Stomach (tissue), 9 donors: ENCODE measurements around the gene PTPRE. TPM values are rescaled to one million over a fixed set of nuclear protein-coding genes. Genes with fewer than 3 reads are reported as not detected.

Source experiments
- DNase-seq, 2 donors: peaks; one replicate each; pipeline versions ENCODE4 v3.0.0 to v3.0.0-alpha.2; 2013 to 2019
- H3K27ac ChIP-seq, 5 donors: fragments of 200-600 bp in 4 of 5; sonication (generic) in 4 of 5; one replicate each; pipeline ENCODE4 v1.5.1; 2013 to 2019; ENCODE audit warnings: mild to moderate bottlenecking in 1 of 5, moderate library complexity in 1 of 5
- H3K27me3 ChIP-seq, 3 donors: fragments of 200-600 bp; sonication (generic); one replicate each; pipeline ENCODE4 v1.5.1; 2017 to 2019; ENCODE audit warnings: mixed run types in 1 of 3
- H3K36me3 ChIP-seq, 4 donors: fragments of 200-600 bp; sonication (generic); 1 replicate in 3 of 4; 2 replicates in 1 of 4; pipeline ENCODE4 v1.5.1; 2016 to 2019
- H3K4me1 ChIP-seq, 4 donors: fragments of 200-600 bp; sonication (generic); one replicate each; pipeline ENCODE4 v1.5.1; 2016 to 2019
- H3K4me3 ChIP-seq, 4 donors: fragments of 200-600 bp; sonication (generic) in 3 of 4; one replicate each; pipeline ENCODE4 v1.5.1; 2016 to 2019; ENCODE audit warnings: mild to moderate bottlenecking in 1 of 4
- H3K9me3 ChIP-seq, 4 donors: fragments of 200-600 bp; sonication (generic); one replicate each; pipeline ENCODE4 v1.5.1; 2016 to 2019
- EP300 ChIP-seq: sonication (generic); formaldehyde crosslinking; IDR thresholded peaks from one replicate; pipeline ENCODE4 v1.6.1; 2017; ENCODE audit warnings: antibody characterized with exemption
- POLR2A ChIP-seq, 4 donors: fragments of 450-650 bp; IDR thresholded peaks; one replicate each; pipeline ENCODE4 v1.6.1; 2016; ENCODE audit warnings: antibody characterized with exemption in 4 of 4, control low read depth in 2 of 4, mild to moderate bottlenecking in 1 of 4, moderate library complexity in 1 of 4
- POLR2AphosphoS5 ChIP-seq, 3 donors: sonication (generic); formaldehyde crosslinking; IDR thresholded peaks; one replicate each; pipeline ENCODE4 v1.6.1; 2016; ENCODE audit warnings: antibody characterized with exemption in 3 of 3
- WGBS, 5 donors: extraction: QIAGEN DNeasy Blood & Tissue Kit in 3 of 5; methylation state at CpG; one replicate each; pipeline versions ENCODE4 v1.1.5 to v1.1.7; 2013 to 2018; 5-methylcytosine and 5-hydroxymethylcytosine counted together
- intact Hi-C: fragments of 100-400 bp; cut with DNase I; formaldehyde crosslinking; loops from one replicate; pipeline ENCODE4 v1.15.1; 2023; ENCODE audit warnings: low total_unique reads
- polyA plus RNA-seq, 3 donors: library from polyadenylated mRNA; stranded (reverse); fragments of 200-250 nt; gene quantifications; one replicate each; pipeline ENCODE4 v1.2.3, GENCODE V29; 2013
- total RNA-seq, 5 donors: library from RNA; depleted of rRNA; stranded (reverse); fragments of >200 nt; gene quantifications; one replicate each; pipeline versions ENCODE4 v1.1.0 to v1.2.3, GENCODE V29; 2014 to 2016
- TF ChIP-seq, protein P1 (sequence below), 7 experiments: fragments of 450-650 bp in 4 of 7; fragments of 200-600 bp in 3 of 7; sonication (generic) in 3 of 7; IDR thresholded peaks; one replicate each; pipeline ENCODE4 v1.5.1; 2016 to 2019; ENCODE audit warnings: antibody characterized with exemption in 7 of 7, control low read depth in 2 of 7, mild to moderate bottlenecking in 1 of 7
- donor health status: healthy with polysubstance abuse.
- donor health status: Bipolar disorder and iron deficiency.
- donor health status: healthy.

Gene PTPRE
- total and polyA plus RNA-seq, 8 donors: 4.0 to 26.4 (median 8.9) TPM

DNA sequence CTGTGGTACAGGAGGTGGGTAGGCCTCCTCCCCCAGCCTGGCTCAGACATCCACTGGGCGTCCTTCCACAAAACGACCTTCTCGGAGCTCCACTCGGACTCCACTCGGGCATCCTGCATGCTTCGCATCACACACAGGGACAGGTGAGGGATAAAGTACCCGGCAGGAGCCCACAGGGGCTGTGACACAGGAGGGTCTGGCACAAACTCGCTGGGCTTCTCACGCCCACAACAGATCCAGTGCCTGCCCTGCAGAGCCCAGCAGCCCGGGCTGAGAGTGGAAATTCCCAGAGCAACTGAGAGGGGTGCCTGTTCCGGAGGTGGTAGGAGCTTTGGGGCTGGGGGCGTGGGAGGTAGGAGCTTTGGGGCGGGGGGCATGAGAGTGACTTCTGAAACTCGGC is 110.9 kb downstream of the PTPRE start:
- no peak for DNase-seq
- Histone ChIP-seq H3K36me3 (no peaks in the 10 kb centered on the region), H3K27me3 (peaks cover 0 to 8% (median 0%) of the 10 kb centered on the region in 3 donors), H3K27ac (no peak overlapping the region), H3K4me3 (no peak overlapping the region), H3K9me3 (no peaks in the 10 kb centered on the region), H3K4me1 (no peaks in the 10 kb centered on the region)
- intact Hi-C loops: loop anchor here (5.0 kb wide), 1 partner anchor 54 kb away; no protein-coding TSS in a partner anchor
- WGBS, 5 donors: 69 to 80% (median 76%) methylated on average over 13 to 14 of the region's 14 CpGs
- TF ChIP-seq, protein P1, sequence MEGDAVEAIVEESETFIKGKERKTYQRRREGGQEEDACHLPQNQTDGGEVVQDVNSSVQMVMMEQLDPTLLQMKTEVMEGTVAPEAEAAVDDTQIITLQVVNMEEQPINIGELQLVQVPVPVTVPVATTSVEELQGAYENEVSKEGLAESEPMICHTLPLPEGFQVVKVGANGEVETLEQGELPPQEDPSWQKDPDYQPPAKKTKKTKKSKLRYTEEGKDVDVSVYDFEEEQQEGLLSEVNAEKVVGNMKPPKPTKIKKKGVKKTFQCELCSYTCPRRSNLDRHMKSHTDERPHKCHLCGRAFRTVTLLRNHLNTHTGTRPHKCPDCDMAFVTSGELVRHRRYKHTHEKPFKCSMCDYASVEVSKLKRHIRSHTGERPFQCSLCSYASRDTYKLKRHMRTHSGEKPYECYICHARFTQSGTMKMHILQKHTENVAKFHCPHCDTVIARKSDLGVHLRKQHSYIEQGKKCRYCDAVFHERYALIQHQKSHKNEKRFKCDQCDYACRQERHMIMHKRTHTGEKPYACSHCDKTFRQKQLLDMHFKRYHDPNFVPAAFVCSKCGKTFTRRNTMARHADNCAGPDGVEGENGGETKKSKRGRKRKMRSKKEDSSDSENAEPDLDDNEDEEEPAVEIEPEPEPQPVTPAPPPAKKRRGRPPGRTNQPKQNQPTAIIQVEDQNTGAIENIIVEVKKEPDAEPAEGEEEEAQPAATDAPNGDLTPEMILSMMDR (IDR thresholded peaks at IDR 0.05): no peak
- TF ChIP-seq POLR2A (IDR thresholded peaks at IDR 0.05): no peak
- TF ChIP-seq POLR2AphosphoS5 (IDR thresholded peaks at IDR 0.05): no peak
- TF ChIP-seq EP300: no peak

DNA sequence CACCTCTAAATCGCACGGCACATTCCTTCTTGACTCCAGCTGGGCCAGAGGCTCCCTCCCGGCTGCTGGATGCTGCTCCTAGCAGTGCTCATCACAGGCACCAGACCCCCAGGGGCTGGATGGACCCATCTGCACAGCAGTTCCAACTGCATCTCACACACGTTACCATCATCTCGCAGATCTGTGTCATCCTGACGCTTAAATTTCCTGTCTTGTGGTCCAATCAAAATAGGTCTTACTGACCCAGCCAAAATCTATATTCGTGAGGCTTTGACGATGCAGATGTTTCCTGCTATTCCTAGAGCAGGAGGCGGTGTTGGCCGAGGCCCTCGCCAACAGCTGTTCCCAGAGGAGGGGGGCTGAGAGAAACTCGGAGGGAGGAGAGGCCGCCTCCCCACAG is 111.3 kb downstream of the PTPRE start:
- H3K27ac ChIP-seq: no peak overlapping the region
- no peaks in the 10 kb centered on the region for H3K4me1 ChIP-seq
- TF ChIP-seq, protein P1 (IDR thresholded peaks at IDR 0.05): no peak
- TF ChIP-seq POLR2AphosphoS5 (IDR thresholded peaks at IDR 0.05) (no peak), POLR2A (IDR thresholded peaks at IDR 0.05) (no peak)
- no peaks in the 10 kb centered on the region for H3K36me3 ChIP-seq
- H3K9me3 ChIP-seq: no peaks in the 10 kb centered on the region
- intact Hi-C loops: loop anchor here (5.0 kb wide), 1 partner anchor 54 kb away; no protein-coding TSS in a partner anchor
- no peak overlapping the region for H3K4me3 ChIP-seq
- H3K27me3 ChIP-seq: peaks cover 0 to 8% (median 0%) of the 10 kb centered on the region in 3 donors
- 45 to 72% (median 57%) methylated on average over 13 of the region's 13 CpGs for WGBS, 5 donors
- peak in 1 of 2 donors; percentile 83 for DNase-seq

DNA sequence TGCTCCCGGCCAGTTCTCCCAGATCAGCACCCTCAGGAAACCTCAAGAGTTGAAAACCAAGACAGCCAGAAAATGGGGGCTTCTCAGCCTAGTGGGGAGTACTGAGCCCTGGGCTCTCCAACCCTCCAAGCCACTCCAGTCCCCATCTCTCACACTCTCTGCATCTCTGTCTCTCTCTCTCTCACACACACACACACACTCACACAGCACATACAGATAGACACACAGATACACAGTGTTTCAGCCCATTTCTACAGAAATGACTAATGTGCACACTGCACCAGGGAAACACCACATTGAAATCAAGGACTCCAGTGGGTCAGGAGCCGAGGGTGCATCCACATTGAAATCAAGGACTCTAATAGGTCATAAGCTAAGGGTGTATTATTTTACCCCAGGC is 111.8 kb downstream of the PTPRE start:
- intact Hi-C loops: loop anchor here (5.0 kb wide), 1 partner anchor 54 kb away; no protein-coding TSS in a partner anchor
- WGBS, 5 donors: 59 to 79% (median 70%) methylated on average over 2 of the region's 2 CpGs

DNA sequence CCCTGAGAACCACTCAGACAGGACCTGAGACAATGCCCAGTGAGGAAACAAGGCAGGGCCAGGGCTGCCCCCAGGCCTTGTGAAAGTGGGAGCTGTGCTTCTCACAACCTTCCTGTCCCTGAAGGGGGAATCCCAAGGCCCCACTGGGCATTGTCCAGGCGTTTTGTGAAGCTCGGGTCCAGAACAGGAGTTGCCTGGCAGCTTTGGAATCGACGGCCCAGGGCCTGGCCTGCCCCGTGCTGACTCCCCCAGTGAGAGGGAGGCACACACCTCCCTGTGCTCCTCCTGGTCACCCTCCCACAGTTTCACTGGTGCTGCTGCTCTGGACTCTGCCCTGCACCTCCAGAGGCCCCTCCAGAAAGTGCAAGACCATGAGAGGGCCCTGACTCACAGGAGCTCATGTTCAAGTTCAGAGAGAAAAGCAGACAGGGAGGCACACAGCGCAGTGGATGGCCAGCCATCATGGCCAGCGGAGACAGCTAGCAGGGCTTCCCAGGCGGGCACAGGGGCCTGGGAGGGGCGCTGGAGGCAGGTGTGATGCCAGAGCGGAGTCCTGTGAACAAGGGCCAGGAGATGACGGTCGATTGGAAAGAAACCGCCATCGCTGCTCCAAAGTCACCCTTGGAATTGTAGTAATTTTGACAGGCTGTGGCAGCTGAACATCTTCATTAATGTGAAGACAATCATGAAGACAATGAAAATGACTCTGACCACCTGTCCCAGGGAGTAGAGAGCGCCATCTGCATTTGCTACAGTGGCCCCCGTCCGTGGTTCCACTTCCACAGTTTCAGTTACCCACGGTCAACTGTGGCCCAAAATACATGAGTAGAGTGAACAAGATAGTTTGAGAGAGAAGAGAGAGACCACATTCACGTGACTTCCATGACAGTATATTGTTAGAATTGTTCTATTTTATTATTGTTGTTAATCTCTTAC is 115.6 kb downstream of the PTPRE start:
- TF ChIP-seq EP300 (no peak), POLR2AphosphoS5 (IDR thresholded peaks at IDR 0.05) (no peak), POLR2A (IDR thresholded peaks at IDR 0.05) (no peak)
- TF ChIP-seq, protein P1 (IDR thresholded peaks at IDR 0.05): no peak
- no peak overlapping the region for H3K27ac ChIP-seq
- DNase-seq: no peak
- no peaks in the 10 kb centered on the region for H3K9me3 ChIP-seq
- H3K36me3 ChIP-seq: no peaks in the 10 kb centered on the region
- intact Hi-C loops: no loop called here
- H3K27me3 ChIP-seq: peaks cover 0 to 6% (median 0%) of the 10 kb centered on the region in 3 donors
- WGBS, 5 donors: 88 to 93% (median 90%) methylated on average over 19 of the region's 19 CpGs
- H3K4me3 ChIP-seq: no peak overlapping the region
- H3K4me1 ChIP-seq: peaks cover 0 to 13% (median 3%) of the 10 kb centered on the region in 4 donors

More for the DNA sequence above, 111.8 kb downstream of the PTPRE start:
- H3K27ac ChIP-seq: no peak overlapping the region
- no peak for DNase-seq
- no peaks in the 10 kb centered on the region for H3K4me1 ChIP-seq
- peaks cover 0 to 8% (median 0%) of the 10 kb centered on the region in 3 donors for H3K27me3 ChIP-seq
- TF ChIP-seq POLR2A (IDR thresholded peaks at IDR 0.05) (no peak), EP300 (no peak), POLR2AphosphoS5 (IDR thresholded peaks at IDR 0.05) (no peak)
- TF ChIP-seq, protein P1 (IDR thresholded peaks at IDR 0.05): no peak
- no peak overlapping the region for H3K4me3 ChIP-seq
- H3K36me3 ChIP-seq: no peaks in the 10 kb centered on the region
- no peaks in the 10 kb centered on the region for H3K9me3 ChIP-seq
